HG03520 (cell line): ENCODE measurements around the gene MIPOL1.
"Not testable (repeated sequence)": the region's sequence is repeated elsewhere in the genome, so short reads cannot be mapped to it uniquely, and the experiment has no call there.

Experiments used
- ATAC-seq: cut with Tn5 transposase; IDR thresholded peaks from one replicate; pipeline ENCODE4 v1.9.1; 2021; ENCODE audit warnings: mild to moderate bottlenecking, moderate library complexity; ENCODE audit not compliant: unreplicated experiment

The MIPOL1 gene

GRCh38 chr14:37437490-37437889 lies 239.8 kb downstream of the MIPOL1 start:
- ATAC-seq: no peak

- no peak for ATAC-seq
These were observed 240.7 kb downstream of the MIPOL1 start for GRCh38 chr14:37438444-37438843.

GRCh38 chr14:37443461-37443860 lies 245.7 kb downstream of the MIPOL1 start:
- no peak for ATAC-seq

GRCh38 chr14:37447883-37448391 lies 250.2 kb downstream of the MIPOL1 start:
- no peak for ATAC-seq

- no peak for ATAC-seq
These were observed 254.6 kb downstream of the MIPOL1 start for GRCh38 chr14:37452323-37452722.

- ATAC-seq: no peak
These were observed 256.2 kb downstream of the MIPOL1 start for GRCh38 chr14:37453985-37454384.

- ATAC-seq: no peak
These were observed 259.6 kb downstream of the MIPOL1 start for GRCh38 chr14:37457334-37457733.

GRCh38 chr14:37462426-37462825 lies 264.7 kb downstream of the MIPOL1 start:
- ATAC-seq: not testable (repeated sequence)

- no peak for ATAC-seq
These were observed 266.6 kb downstream of the MIPOL1 start for GRCh38 chr14:37464192-37464858.

GRCh38 chr14:37466003-37466622 lies 268.4 kb downstream of the MIPOL1 start:
- no peak for ATAC-seq

- ATAC-seq: no peak
These were observed 268.9 kb downstream of the MIPOL1 start for GRCh38 chr14:37466623-37467088.

- no peak for ATAC-seq
These were observed 271.9 kb downstream of the MIPOL1 start for GRCh38 chr14:37469650-37470049.

GRCh38 chr14:37470251-37470650 lies 272.5 kb downstream of the MIPOL1 start:
- no peak for ATAC-seq

GRCh38 chr14:37472906-37473305 lies 275.2 kb downstream of the MIPOL1 start:
- ATAC-seq: no peak

- ATAC-seq: no peak
These were observed 276.5 kb downstream of the MIPOL1 start for GRCh38 chr14:37474191-37474590.

GRCh38 chr14:37480446-37481290 lies 282.9 kb downstream of the MIPOL1 start:
- no peak for ATAC-seq

GRCh38 chr14:37482428-37482827 lies 284.7 kb downstream of the MIPOL1 start:
- no peak for ATAC-seq

- no peak for ATAC-seq
These were observed 285.9 kb downstream of the MIPOL1 start for GRCh38 chr14:37483672-37484071.

GRCh38 chr14:37490607-37491006 lies 292.9 kb downstream of the MIPOL1 start:
- ATAC-seq: no peak

GRCh38 chr14:37491076-37491475 lies 293.3 kb downstream of the MIPOL1 start:
- no peak for ATAC-seq

GRCh38 chr14:37493606-37494005 lies 295.9 kb downstream of the MIPOL1 start:
- ATAC-seq: no peak
